GM18951 (cell line): ENCODE data around the gene CREB3L2.

Source experiments
- POLR2A ChIP-seq: IDR thresholded peaks from 4 replicates; pipeline ENCODE4 v1.6.1; 2011; ENCODE audit warnings: mild to moderate bottlenecking; ENCODE audit not compliant: insufficient read length, insufficient read depth; ENCODE audit errors: extremely low read depth
- in situ Hi-C: fragments of 300-500 bp; cut with MboI; formaldehyde crosslinking; loops from one replicate; pipeline ENCODE4 v1.12.0; 2022; ENCODE audit warnings: low sequenced_read_pairs, mixed read lengths, inconsistent platforms; ENCODE audit not compliant: unreplicated experiment

Gene CREB3L2

DNA sequence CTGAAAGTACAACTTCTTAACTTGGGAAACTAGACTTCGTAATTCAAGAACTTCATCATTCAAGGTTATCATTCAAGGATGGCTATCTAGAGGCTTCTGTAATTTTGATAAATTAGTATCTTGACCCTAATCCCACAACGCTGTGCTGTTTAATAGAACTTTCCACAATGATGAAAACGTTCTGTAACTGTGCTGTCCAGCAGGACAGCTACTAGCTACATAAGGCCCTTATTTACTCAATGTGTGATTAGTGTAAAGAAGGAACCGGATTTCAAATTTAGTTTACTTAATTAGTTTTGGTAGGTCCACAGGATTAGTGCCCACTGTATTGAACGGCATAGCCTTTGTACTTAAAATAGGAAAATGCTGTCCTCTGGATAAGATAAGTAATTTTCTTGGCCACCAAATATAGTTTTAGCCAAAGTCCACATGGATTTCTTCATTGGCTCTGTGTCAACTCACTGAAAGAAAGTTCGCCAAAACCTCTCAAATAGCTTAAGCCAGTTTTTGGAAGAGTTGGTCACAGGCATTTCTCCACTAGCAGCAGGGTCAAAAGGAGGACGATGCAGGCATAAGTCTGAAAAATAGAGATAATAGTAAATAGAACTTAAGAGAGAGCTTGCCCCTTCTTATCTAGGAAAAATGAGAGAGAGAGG lies 172.4 kb downstream of the CREB3L2 start:
- no peak for TF ChIP-seq POLR2A
- in situ Hi-C loops, result no loop called here

DNA sequence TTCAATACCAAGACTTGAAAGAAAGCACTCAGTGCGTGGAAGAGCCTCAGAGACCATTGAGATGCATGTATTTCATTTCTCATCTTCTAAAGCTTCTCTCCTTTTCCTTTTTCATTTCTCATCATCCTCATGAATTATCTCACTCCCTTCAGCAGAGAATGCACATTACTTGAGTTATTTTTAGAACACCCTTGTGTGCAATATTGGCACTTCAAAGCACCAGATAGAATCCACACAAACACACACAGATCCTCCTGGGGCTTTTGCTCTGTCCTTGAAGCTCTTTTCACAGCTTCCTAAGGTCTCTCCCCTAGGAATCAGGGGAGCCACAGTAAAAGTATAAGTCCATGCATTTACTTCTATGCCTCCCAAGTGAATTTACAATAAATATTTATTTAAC lies 173.4 kb downstream of the CREB3L2 start:
- in situ Hi-C loops, result no loop called here
- no peak for TF ChIP-seq POLR2A

DNA sequence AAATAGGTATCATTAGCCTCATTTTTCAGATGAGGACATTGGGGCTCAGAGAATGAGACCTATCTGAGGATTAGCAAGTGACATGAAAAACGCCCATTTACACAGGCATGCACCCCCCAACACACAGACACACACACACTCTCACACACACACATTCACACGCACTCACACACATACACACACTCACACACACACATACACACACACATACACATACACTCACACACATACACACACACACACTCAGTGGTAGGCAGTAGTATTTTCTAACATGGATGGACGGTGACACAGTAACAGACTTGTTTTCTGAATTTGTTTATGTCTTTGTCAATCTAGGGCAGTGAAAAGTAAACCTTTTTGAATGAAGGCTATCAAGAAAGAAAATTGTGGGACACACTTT lies 176.4 kb downstream of the CREB3L2 start:
- in situ Hi-C loops, result no loop called here
- TF ChIP-seq POLR2A, result no peak
